Fibroblast of lung (primary cell): ENCODE results near the gene CAPN10. TPM values are rescaled to one million over a fixed set of nuclear protein-coding genes. Genes with fewer than 3 reads are reported as not detected.

Experiments used
- DNase-seq, 2 donors: peaks; one replicate each; pipeline versions ENCODE4 v3.0.0 to v3.0.0-alpha.2; 2010; ENCODE audit warnings: low read depth in 2 of 2
- H2AFZ ChIP-seq: 2 replicates; pipeline ENCODE4 v1.5.1; 2012; ENCODE audit warnings: low read length, control low read depth, inconsistent platforms
- H3K27ac ChIP-seq: 2 replicates; pipeline ENCODE4 v1.5.1; 2011; ENCODE audit warnings: low read length, control low read depth; ENCODE audit not compliant: insufficient read depth
- H3K27me3 ChIP-seq: 2 replicates; pipeline ENCODE4 v1.5.1; 2011; ENCODE audit warnings: mild to moderate bottlenecking, low read length; ENCODE audit not compliant: control insufficient read depth, insufficient read depth
- H3K36me3 ChIP-seq: 2 replicates; pipeline ENCODE4 v1.5.1; 2011; ENCODE audit warnings: low read length; ENCODE audit not compliant: control insufficient read depth, insufficient read depth
- H3K4me1 ChIP-seq: 2 replicates; pipeline ENCODE4 v1.5.1; 2011; ENCODE audit warnings: low read length; ENCODE audit not compliant: control insufficient read depth, insufficient read depth; ENCODE audit errors: extremely low read depth
- H3K4me2 ChIP-seq: 2 replicates; pipeline ENCODE4 v1.5.1; 2011; ENCODE audit warnings: low read length, control low read depth; ENCODE audit not compliant: insufficient read depth; ENCODE audit errors: extremely low read depth
- H3K4me3 ChIP-seq, 4 experiments: fragments of 200-600 bp in 1 of 4; sonication (generic) in 1 of 4; replicated peaks in 1 of 4; 2 replicates each; pipeline ENCODE4 v1.5.1; 2011 to 2016; ENCODE audit warnings: low read length in 4 of 4, low read depth in 3 of 4, mild to moderate bottlenecking in 3 of 4, control low read depth in 2 of 4, inconsistent platforms in 1 of 4, mixed read lengths in 1 of 4; ENCODE audit not compliant: insufficient read depth in 1 of 4; ENCODE audit errors: control extremely low read depth in 1 of 4
- H3K79me2 ChIP-seq: 2 replicates; pipeline ENCODE4 v1.5.1; 2012; ENCODE audit warnings: mild to moderate bottlenecking, low read length, inconsistent platforms; ENCODE audit not compliant: control insufficient read depth, insufficient read depth
- H3K9ac ChIP-seq: 2 replicates; pipeline ENCODE4 v1.5.1; 2011; ENCODE audit warnings: mild to moderate bottlenecking, low read length, control low read depth; ENCODE audit not compliant: insufficient read depth
- H3K9me3 ChIP-seq: 2 replicates; pipeline ENCODE4 v1.5.1; 2012; ENCODE audit warnings: low read depth, low read length; ENCODE audit not compliant: control insufficient read depth, insufficient read depth
- H4K20me1 ChIP-seq: 2 replicates; pipeline ENCODE4 v1.5.1; 2011; ENCODE audit warnings: low read length; ENCODE audit not compliant: control insufficient read depth, insufficient read depth; ENCODE audit errors: extremely low read depth
- CTCF ChIP-seq, 2 donors: IDR thresholded peaks in 1 of 2; conservative IDR thresholded peaks in 1 of 2; 1 replicate in 1 of 2; 2 replicates in 1 of 2; pipeline ENCODE4 v1.5.1; 2011 to 2012; ENCODE audit warnings: low read length in 2 of 2, control low read depth in 1 of 2, inconsistent platforms in 1 of 2, low read depth in 1 of 2, mild to moderate bottlenecking in 1 of 2
- EZH2 ChIP-seq: IDR thresholded peaks from 2 replicates; pipeline ENCODE4 v1.5.1; 2012; ENCODE audit warnings: low read length, control low read depth, mild to moderate bottlenecking; ENCODE audit errors: missing control alignments
- polyA plus RNA-seq, 2 donors: library from polyadenylated mRNA; depleted of rRNA in 1 of 2; stranded (reverse) in 1 of 2; unstranded in 1 of 2; fragments of >200 nt; gene quantifications; 2 replicates each; pipeline ENCODE4 v1.2.1, GENCODE V29; 2011 to 2012; ENCODE audit warnings: missing spikeins in 1 of 2
- total RNA-seq: library from RNA; depleted of rRNA; stranded (reverse); fragments of >200 nt; gene quantifications from 2 replicates; pipeline ENCODE4 v1.2.1, GENCODE V29; 2014

CAPN10 gene
- total and polyA plus RNA-seq, 2 donors (not counting 1 experiment from before 2014, with no cell fraction given), result 3.6 to 23.0 TPM

- Histone ChIP-seq H3K9me3 (no peaks in the 10 kb centered on the region), H4K20me1 (no peaks in the 10 kb centered on the region)
Measured at GRCh38 chr2:240581811-240582210, 4.7 kb upstream of the CAPN10 start.

GRCh38 chr2:240582781-240583180 is 3.8 kb upstream of the CAPN10 start:
- Histone ChIP-seq H3K4me1 (peaks cover 16% of the 10 kb centered on the region), H3K36me3 (peaks cover 1% of the 10 kb centered on the region), H3K9me3 (no peaks in the 10 kb centered on the region), H3K4me2 (no peak overlapping the region), H3K27ac (no peak overlapping the region), H3K9ac (no peak overlapping the region), H4K20me1 (no peaks in the 10 kb centered on the region), H3K27me3 (no peaks in the 10 kb centered on the region), H2AFZ (no peak overlapping the region), H3K79me2 (peaks cover 51% of the 10 kb centered on the region), H3K4me3 (no peak overlapping the region)
- TF ChIP-seq CTCF (conservative IDR thresholded peaks at IDR 0.05 in 1 of 2, IDR thresholded peaks at IDR 0.05 in 1 of 2; ENCODE audit: low read depth in 1 of 2, low read length in 2 of 2) (no peak), EZH2 (no peak)
- DNase-seq, result no peak

More at GRCh38 chr2:240581811-240582210, 4.7 kb upstream of the CAPN10 start:
- H3K4me3 ChIP-seq, result no peak overlapping the region
- peaks cover 42% of the 10 kb centered on the region for H3K79me2 ChIP-seq
- no peaks in the 10 kb centered on the region for H3K27me3 ChIP-seq
- H3K9ac ChIP-seq, result no peak overlapping the region
- H3K4me1 ChIP-seq, result peaks cover 15% of the 10 kb centered on the region
- no peak overlapping the region for H2AFZ ChIP-seq
- no peak overlapping the region for H3K4me2 ChIP-seq
- peaks cover 5% of the 10 kb centered on the region for H3K36me3 ChIP-seq
- no peak for DNase-seq
- TF ChIP-seq EZH2 (no peak), CTCF (conservative IDR thresholded peaks at IDR 0.05 in 1 of 2, IDR thresholded peaks at IDR 0.05 in 1 of 2; ENCODE audit: low read depth in 1 of 2, low read length in 2 of 2) (no peak)
- no peak overlapping the region for H3K27ac ChIP-seq

- Histone ChIP-seq H2AFZ (no peak overlapping the region), H4K20me1 (no peaks in the 10 kb centered on the region), H3K4me2 (no peak overlapping the region), H3K4me3 (no peak overlapping the region), H3K36me3 (peaks cover 1% of the 10 kb centered on the region), H3K9ac (no peak overlapping the region), H3K27me3 (no peaks in the 10 kb centered on the region), H3K4me1 (peaks cover 19% of the 10 kb centered on the region), H3K27ac (no peak overlapping the region), H3K79me2 (peaks cover 58% of the 10 kb centered on the region), H3K9me3 (no peaks in the 10 kb centered on the region)
- no peak for DNase-seq
- TF ChIP-seq EZH2 (no peak), CTCF (conservative IDR thresholded peaks at IDR 0.05 in 1 of 2, IDR thresholded peaks at IDR 0.05 in 1 of 2; ENCODE audit: low read depth in 1 of 2, low read length in 2 of 2) (no peak)
Measured at GRCh38 chr2:240583774-240584173, 2.8 kb upstream of the CAPN10 start.
